Measurements from ENCODE around the gene PLEKHG4.

PLEKHG4 gene

DNA sequence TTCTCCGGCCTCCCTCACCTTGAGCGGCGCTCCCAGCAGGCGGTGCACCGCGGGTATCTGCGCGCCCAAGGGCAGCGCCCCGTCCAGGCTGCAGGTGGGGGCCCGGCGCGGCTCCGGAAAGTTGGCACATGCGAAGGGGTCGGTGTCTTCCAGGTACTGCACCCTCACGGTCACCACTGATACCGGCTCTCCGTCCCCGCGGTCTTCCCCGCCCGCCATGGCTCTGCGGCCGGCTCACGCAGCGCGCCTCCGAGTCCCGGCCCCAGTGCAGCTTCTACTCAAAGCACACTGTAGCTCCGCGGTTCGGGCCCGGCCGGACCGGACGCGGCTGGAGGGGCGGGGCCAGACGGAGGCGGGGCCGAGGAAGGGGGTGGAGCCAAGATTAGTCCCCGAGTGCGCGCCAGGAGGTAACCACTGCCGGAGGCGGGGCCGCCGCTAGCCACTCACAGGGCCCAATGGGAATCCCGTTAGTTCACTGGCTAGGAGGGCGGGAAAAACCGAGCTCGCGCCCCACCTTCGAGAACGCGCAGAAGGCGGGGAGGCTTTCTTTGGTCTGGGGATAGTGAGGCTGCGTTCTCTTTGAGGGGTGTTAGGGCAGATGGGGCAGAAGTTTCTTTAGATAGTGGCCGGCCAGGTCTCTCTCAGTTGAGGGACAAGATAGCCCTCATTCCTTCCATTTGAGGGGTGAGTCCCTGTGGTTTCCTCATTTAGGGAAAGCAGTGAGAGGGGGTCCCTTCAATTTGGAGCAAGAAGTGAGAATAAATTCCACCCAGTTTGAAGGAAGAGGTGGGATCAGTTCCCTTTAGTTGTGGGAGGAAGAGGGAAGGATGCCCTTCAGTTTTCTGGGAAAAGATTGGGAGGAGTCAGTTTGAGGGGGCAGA lies 31.9 kb upstream of the PLEKHG4 start, which contains the start of gene FHOD1:
Gene FHOD1 (minus strand): TSS at position 290 of the 881 bp plus-strand sequence. CDS start 71 bp downstream, at position 219.
- DNase-seq: peak; percentile 97 to 99
- Histone ChIP-seq H3K9me3 (no peaks in the 10 kb centered on the region), H3K36me3 (no peaks in the 10 kb centered on the region), H3K27ac (peak within 1 kb of the TSS; percentile 75 to 83), H3K27me3 (peaks cover 0 to 36% of the 10 kb centered on the region in 2 donors), H3K4me3 (peak within 1 kb of the TSS; percentile 70 to 74), H3K4me1 (peaks cover 0 to 60% (median 48%) of the 10 kb centered on the region in 4 donors)
- intact Hi-C loops (cut with DNase I; ENCODE audit: low total_unique reads): no loop called here
- TF ChIP-seq, protein P1, sequence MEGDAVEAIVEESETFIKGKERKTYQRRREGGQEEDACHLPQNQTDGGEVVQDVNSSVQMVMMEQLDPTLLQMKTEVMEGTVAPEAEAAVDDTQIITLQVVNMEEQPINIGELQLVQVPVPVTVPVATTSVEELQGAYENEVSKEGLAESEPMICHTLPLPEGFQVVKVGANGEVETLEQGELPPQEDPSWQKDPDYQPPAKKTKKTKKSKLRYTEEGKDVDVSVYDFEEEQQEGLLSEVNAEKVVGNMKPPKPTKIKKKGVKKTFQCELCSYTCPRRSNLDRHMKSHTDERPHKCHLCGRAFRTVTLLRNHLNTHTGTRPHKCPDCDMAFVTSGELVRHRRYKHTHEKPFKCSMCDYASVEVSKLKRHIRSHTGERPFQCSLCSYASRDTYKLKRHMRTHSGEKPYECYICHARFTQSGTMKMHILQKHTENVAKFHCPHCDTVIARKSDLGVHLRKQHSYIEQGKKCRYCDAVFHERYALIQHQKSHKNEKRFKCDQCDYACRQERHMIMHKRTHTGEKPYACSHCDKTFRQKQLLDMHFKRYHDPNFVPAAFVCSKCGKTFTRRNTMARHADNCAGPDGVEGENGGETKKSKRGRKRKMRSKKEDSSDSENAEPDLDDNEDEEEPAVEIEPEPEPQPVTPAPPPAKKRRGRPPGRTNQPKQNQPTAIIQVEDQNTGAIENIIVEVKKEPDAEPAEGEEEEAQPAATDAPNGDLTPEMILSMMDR (IDR thresholded peaks at IDR 0.05): no peak

GRCh38 chr16:67248073-67248400 lies 31.3 kb upstream of the PLEKHG4 start:
- no peaks in the 10 kb centered on the region for H3K9me3 ChIP-seq
- H3K36me3 ChIP-seq: no peaks in the 10 kb centered on the region
- peaks cover 0 to 39% of the 10 kb centered on the region in 2 donors for H3K27me3 ChIP-seq
- TF ChIP-seq, protein P1 (IDR thresholded peaks at IDR 0.05): no peak
- peaks cover 0 to 58% (median 48%) of the 10 kb centered on the region in 4 donors for H3K4me1 ChIP-seq
- DNase-seq: peak in 1 of 2 donors; percentile 28
- peak overlapping the region; percentile 70 to 74 for H3K4me3 ChIP-seq
- intact Hi-C loops (cut with DNase I; ENCODE audit: low total_unique reads): no loop called here
- peak overlapping the region in 1 of 2 donors; percentile 83 for H3K27ac ChIP-seq

DNA sequence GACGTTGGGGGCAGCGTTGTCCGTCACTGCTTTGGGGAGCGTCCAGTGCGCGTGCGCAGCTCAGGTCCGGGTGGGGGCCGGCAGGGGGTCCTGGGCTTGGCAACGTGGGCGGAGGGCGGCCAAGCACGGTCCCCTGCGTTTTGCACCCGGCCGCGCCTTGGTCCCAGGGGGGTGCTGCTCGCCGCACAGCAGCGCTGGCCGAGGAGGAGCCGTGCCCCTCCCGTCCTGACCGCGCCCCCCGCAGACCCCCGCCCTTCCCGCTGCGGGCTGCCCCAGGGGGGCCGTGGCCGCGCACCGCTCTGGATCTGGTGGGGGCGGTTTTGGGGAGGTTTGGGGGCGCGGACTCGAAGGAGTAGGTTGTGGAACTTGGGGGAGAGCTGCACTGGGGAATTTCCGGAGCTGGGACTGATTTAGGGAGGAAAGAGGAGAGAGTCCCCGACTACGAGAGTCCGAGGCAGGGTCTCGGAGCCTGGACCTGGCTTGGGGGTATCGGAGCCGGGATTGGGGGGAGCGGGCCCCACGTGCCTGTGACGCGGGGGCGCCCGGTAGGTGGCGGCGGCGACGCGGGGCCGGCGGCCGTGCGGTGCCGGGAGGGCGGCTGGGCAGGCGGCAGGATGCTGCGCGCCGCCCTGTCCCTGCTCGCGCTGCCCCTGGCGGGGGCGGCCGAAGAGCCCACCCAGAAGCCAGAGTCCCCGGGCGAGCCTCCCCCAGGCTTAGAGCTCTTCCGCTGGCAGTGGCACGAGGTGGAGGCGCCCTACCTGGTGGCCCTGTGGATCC lies 30.7 kb upstream of the PLEKHG4 start, which contains the start of gene SLC9A5:
Gene SLC9A5 (plus strand): TSS at position 579 of the 777 bp plus-strand sequence. CDS start 36 bp downstream, at position 615.
- Histone ChIP-seq H3K4me3 (peak within 1 kb of the TSS; percentile 70 to 74), H3K27ac (peak within 1 kb of the TSS; percentile 6 to 83), H3K27me3 (peaks cover 0 to 39% of the 10 kb centered on the region in 2 donors), H3K9me3 (no peaks in the 10 kb centered on the region), H3K36me3 (no peaks in the 10 kb centered on the region), H3K4me1 (peaks cover 0 to 56% (median 46%) of the 10 kb centered on the region in 4 donors)
- peak in 1 of 2 donors; percentile 21 for DNase-seq
- intact Hi-C loops (cut with DNase I; ENCODE audit: low total_unique reads): no loop called here
- TF ChIP-seq, protein P1 (IDR thresholded peaks at IDR 0.05): peak in 1 of 2 experiments; percentile 25

GRCh38 chr16:67249178-67250044 lies 29.9 kb upstream of the PLEKHG4 start:
- Histone ChIP-seq H3K9me3 (no peaks in the 10 kb centered on the region), H3K27ac (peak overlapping the region in 1 of 2 donors; percentile 6), H3K4me3 (peak overlapping the region; percentile 39 to 70), H3K27me3 (peaks cover 0 to 41% of the 10 kb centered on the region in 2 donors), H3K4me1 (peaks cover 0 to 48% (median 40%) of the 10 kb centered on the region in 4 donors), H3K36me3 (no peaks in the 10 kb centered on the region)
- DNase-seq: peak in 1 of 2 donors; percentile 17
- TF ChIP-seq, protein P1 (IDR thresholded peaks at IDR 0.05): no peak
- intact Hi-C loops (cut with DNase I; ENCODE audit: low total_unique reads): no loop called here

DNA sequence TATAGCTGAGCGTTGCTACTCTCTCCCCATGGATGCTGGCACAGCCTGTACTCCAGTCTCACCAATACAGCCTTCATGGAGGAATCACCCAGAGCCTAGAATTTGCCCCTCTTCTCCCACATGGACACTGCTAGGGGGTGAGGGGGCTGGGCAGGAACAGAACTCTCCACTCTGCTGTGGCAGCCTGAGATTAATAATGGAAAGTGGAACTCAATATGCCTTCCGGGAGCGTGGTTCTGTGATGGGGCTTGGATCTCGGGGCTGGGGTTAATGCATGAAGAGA lies 29.3 kb upstream of the PLEKHG4 start:
- Histone ChIP-seq H3K36me3 (no peaks in the 10 kb centered on the region), H3K9me3 (no peaks in the 10 kb centered on the region), H3K4me1 (peaks cover 0 to 42% (median 34%) of the 10 kb centered on the region in 4 donors), H3K27me3 (peaks cover 0 to 46% of the 10 kb centered on the region in 2 donors), H3K27ac (no peak overlapping the region), H3K4me3 (no peak overlapping the region)
- TF ChIP-seq, protein P1 (IDR thresholded peaks at IDR 0.05): no peak
- peak in 1 of 2 donors; percentile 10 for DNase-seq
- intact Hi-C loops (cut with DNase I; ENCODE audit: low total_unique reads): no loop called here
